ENCODE results near the gene SNX32.

GRCh38 chr11:65817312-65817834, 16.4 kb upstream of the SNX32 start:
- TF ChIP-seq POLR2AphosphoS5 (IDR thresholded peaks at IDR 0.05; ENCODE audit: low read depth, low read length): no peak
- no peak for TF ChIP-seq CTCF (IDR thresholded peaks at IDR 0.05)
- TF ChIP-seq SIN3A (IDR thresholded peaks at IDR 0.05; ENCODE audit: borderline replicate concordance, insufficient read depth, low read depth, low read length): no peak

All from Panc1 (cell line).